DMS114 treated with DMSO at 0.1 percent for 48 hours (cell line): ENCODE data around the gene EMC8.
"Not testable (repeated sequence)": the region's sequence is repeated elsewhere in the genome, so short reads cannot be mapped to it uniquely, and the experiment has no call there.

ENCODE experiments used
- DNase-seq: peaks from one replicate; lab custom pipeline; 2025; ENCODE audit not compliant: unreplicated experiment; lab: John Stamatoyannopoulos, UW

The EMC8 gene

GRCh38 chr16:85812811-85813700 lies 13.7 kb upstream of the EMC8 start:
- DNase-seq: no peak

- DNase-seq: no peak
Observed at GRCh38 chr16:85812031-85812807, 12.9 kb upstream of the EMC8 start.

- DNase-seq: no peak
Observed at GRCh38 chr16:85810742-85811115, 11.4 kb upstream of the EMC8 start.

- DNase-seq: no peak
Observed at GRCh38 chr16:85810097-85810741, 10.9 kb upstream of the EMC8 start.

- no peak for DNase-seq
Observed at GRCh38 chr16:85809645-85810044, 10.3 kb upstream of the EMC8 start.

GRCh38 chr16:85808926-85809325 lies 9.6 kb upstream of the EMC8 start:
- DNase-seq: no peak

GRCh38 chr16:85808104-85808503 lies 8.8 kb upstream of the EMC8 start:
- not testable (repeated sequence) for DNase-seq

GRCh38 chr16:85807340-85807739 lies 8.0 kb upstream of the EMC8 start:
- DNase-seq: not testable (repeated sequence)

- no peak for DNase-seq
Observed at GRCh38 chr16:85806539-85806938, 7.2 kb upstream of the EMC8 start.

- no peak for DNase-seq
Observed at GRCh38 chr16:85805442-85806045, 6.2 kb upstream of the EMC8 start.

- no peak for DNase-seq
Observed at GRCh38 chr16:85803570-85803969, 4.2 kb upstream of the EMC8 start.

- no peak for DNase-seq
Observed at GRCh38 chr16:85800321-85800669, 951 bp upstream of the EMC8 start.

GRCh38 chr16:85798901-85799496 lies 345 bp downstream of the EMC8 start:
- DNase-seq: no peak

GRCh38 chr16:85798283-85798776 lies 1.0 kb downstream of the EMC8 start:
- DNase-seq: no peak

GRCh38 chr16:85796599-85796998 lies 2.7 kb downstream of the EMC8 start:
- no peak for DNase-seq

- no peak for DNase-seq
Observed at GRCh38 chr16:85796152-85796551, 3.2 kb downstream of the EMC8 start.

- no peak for DNase-seq
Observed at GRCh38 chr16:85794696-85795095, 4.6 kb downstream of the EMC8 start.

GRCh38 chr16:85793662-85794298 lies 5.6 kb downstream of the EMC8 start:
- DNase-seq: no peak

- no peak for DNase-seq
Observed at GRCh38 chr16:85789773-85790172, 9.6 kb downstream of the EMC8 start.

- DNase-seq: no peak
Observed at GRCh38 chr16:85788819-85789218, 10.5 kb downstream of the EMC8 start.
